DOHH2 (cell line): Measurements from ENCODE around the gene UBTD2.
A peak's percentile ranks its signal among the peaks of the same experiment; 100 is the strongest.

ENCODE experiments used
- H3F3A ChIP-seq: fragments of 200-600 bp; sonication (generic), shearing (Covaris generic); 2 replicates; pipeline ENCODE4 v1.6.0; 2016; ENCODE audit warnings: antibody characterized with exemption, mild to moderate bottlenecking; ENCODE audit not compliant: control insufficient read depth, insufficient read depth
- H3K27ac ChIP-seq: fragments of 200-600 bp; sonication (generic); 2 replicates; pipeline ENCODE4 v1.5.1; 2014; ENCODE audit warnings: low read depth, mild to moderate bottlenecking, low read length, moderate library complexity
- H3K27me3 ChIP-seq: fragments of 200-600 bp; sonication (generic); 2 replicates; pipeline ENCODE4 v1.6.1; 2014; ENCODE audit warnings: mild to moderate bottlenecking, low read length, mixed read lengths; ENCODE audit not compliant: control insufficient read depth
- H3K36me3 ChIP-seq: fragments of 200-600 bp; sonication (generic); 2 replicates; pipeline ENCODE4 v1.6.1; 2014; ENCODE audit warnings: mild to moderate bottlenecking, low read length, moderate library complexity, mixed read lengths; ENCODE audit not compliant: control insufficient read depth
- H3K4me1 ChIP-seq: fragments of 200-600 bp; sonication (generic); 2 replicates; pipeline ENCODE4 v1.6.1; 2014; ENCODE audit warnings: mild to moderate bottlenecking, low read length, mixed read lengths; ENCODE audit not compliant: control insufficient read depth
- H3K4me2 ChIP-seq: fragments of 200-600 bp; sonication (generic); 2 replicates; pipeline ENCODE4 v1.6.0; 2014; ENCODE audit warnings: mild to moderate bottlenecking, low read length, moderate library complexity
- H3K4me3 ChIP-seq: fragments of 200-600 bp; sonication (generic); 2 replicates; pipeline ENCODE4 v1.5.1; 2014; ENCODE audit warnings: mild to moderate bottlenecking, low read length, mixed read lengths
- H3K79me2 ChIP-seq: fragments of 200-600 bp; sonication (generic); 2 replicates; pipeline ENCODE4 v1.6.1; 2014; ENCODE audit warnings: mild to moderate bottlenecking, low read length, mixed read lengths; ENCODE audit not compliant: control insufficient read depth
- H3K9me2 ChIP-seq: fragments of 200-600 bp; sonication (generic); replicated peaks from 2 replicates; pipeline ENCODE4 v1.6.1; 2014; ENCODE audit warnings: mild to moderate bottlenecking, low read length, mixed read lengths; ENCODE audit not compliant: control insufficient read depth
- H3K9me3 ChIP-seq: fragments of 200-600 bp; sonication (generic); 2 replicates; pipeline ENCODE4 v1.6.1; 2014; ENCODE audit warnings: antibody characterized with exemption, low read length, mixed read lengths; ENCODE audit not compliant: control insufficient read depth, insufficient read depth
- H4K20me1 ChIP-seq: fragments of 200-600 bp; sonication (generic); 2 replicates; pipeline ENCODE4 v1.6.0; 2014; ENCODE audit warnings: low read depth, mild to moderate bottlenecking, antibody characterized with exemption, low read length, moderate library complexity; ENCODE audit not compliant: control insufficient read depth, insufficient read depth
- EZH2phosphoT487 ChIP-seq: fragments of 200-600 bp; sonication (generic); IDR thresholded peaks from 2 replicates; pipeline ENCODE4 v1.6.1; 2017; ENCODE audit warnings: borderline replicate concordance, mild to moderate bottlenecking, antibody characterized with exemption, low read length, moderate library complexity, mixed read lengths
- TF ChIP-seq, protein P1 (sequence below): fragments of 200-600 bp; sonication (generic); IDR thresholded peaks from one replicate; pipeline ENCODE4 v1.5.1; 2014; ENCODE audit warnings: antibody characterized with exemption, mild to moderate bottlenecking, low read depth, low read length; ENCODE audit not compliant: poor library complexity, severe bottlenecking

Gene UBTD2

DNA sequence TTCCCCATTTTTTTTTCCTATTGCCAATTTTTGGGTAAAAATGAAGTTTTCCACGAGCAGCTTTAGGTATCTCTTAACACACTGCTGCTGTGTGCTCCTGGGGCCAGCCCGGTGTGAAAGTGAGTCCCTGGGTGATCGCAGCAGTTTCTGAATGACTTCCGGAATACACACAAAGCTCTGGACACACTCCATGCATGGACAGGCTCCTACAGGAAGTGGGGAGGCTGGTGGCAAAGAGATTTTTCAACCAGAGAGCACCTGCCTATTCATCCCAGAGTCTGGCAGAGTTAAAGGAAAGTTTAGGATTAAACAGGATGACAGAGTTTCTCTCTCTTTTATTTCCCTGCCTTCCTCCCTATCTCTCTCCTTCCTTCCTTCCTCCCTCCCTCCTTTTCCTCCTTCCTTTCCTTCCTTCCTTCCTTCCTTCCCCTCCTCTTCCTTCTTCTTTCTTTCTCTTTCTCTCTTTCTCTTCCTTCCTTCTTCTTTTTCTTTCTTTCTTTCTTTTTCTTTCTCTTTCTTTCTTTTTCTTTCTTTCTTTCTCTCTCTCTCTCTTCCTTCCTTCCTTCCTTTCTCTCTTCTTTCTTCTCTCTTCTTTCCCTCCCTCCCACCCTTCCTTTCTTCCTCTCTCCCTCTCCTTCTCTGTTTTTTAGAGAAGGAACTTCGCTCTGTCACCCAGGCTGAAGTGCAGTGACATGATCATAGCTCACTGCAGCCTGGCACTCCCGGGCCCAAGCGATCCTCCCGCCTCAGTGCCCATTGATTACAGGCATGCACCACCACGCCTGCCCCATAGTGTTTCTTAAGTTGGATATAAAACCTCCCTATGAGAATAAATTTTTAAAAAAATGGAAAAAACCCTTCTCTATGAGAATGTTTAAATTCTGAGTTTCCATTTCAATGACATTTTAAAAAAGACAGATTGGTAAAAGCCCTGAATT, 38.7 kb upstream of the UBTD2 start:
- no peak for TF ChIP-seq EZH2phosphoT487
- TF ChIP-seq, protein P1, sequence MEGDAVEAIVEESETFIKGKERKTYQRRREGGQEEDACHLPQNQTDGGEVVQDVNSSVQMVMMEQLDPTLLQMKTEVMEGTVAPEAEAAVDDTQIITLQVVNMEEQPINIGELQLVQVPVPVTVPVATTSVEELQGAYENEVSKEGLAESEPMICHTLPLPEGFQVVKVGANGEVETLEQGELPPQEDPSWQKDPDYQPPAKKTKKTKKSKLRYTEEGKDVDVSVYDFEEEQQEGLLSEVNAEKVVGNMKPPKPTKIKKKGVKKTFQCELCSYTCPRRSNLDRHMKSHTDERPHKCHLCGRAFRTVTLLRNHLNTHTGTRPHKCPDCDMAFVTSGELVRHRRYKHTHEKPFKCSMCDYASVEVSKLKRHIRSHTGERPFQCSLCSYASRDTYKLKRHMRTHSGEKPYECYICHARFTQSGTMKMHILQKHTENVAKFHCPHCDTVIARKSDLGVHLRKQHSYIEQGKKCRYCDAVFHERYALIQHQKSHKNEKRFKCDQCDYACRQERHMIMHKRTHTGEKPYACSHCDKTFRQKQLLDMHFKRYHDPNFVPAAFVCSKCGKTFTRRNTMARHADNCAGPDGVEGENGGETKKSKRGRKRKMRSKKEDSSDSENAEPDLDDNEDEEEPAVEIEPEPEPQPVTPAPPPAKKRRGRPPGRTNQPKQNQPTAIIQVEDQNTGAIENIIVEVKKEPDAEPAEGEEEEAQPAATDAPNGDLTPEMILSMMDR: no peak
- Histone ChIP-seq H3K4me2 (peak overlapping the region; percentile 60), H3K36me3 (no peaks in the 10 kb centered on the region), H3F3A (peaks cover 9% of the 10 kb centered on the region), H3K27me3 (no peaks in the 10 kb centered on the region), H3K9me2 (no peaks in the 10 kb centered on the region), H4K20me1 (no peaks in the 10 kb centered on the region), H3K79me2 (no peaks in the 10 kb centered on the region), H3K9me3 (no peaks in the 10 kb centered on the region), H3K27ac (peak overlapping the region; percentile 85), H3K4me1 (peaks cover 35% of the 10 kb centered on the region), H3K4me3 (peak overlapping the region; percentile 15)

DNA sequence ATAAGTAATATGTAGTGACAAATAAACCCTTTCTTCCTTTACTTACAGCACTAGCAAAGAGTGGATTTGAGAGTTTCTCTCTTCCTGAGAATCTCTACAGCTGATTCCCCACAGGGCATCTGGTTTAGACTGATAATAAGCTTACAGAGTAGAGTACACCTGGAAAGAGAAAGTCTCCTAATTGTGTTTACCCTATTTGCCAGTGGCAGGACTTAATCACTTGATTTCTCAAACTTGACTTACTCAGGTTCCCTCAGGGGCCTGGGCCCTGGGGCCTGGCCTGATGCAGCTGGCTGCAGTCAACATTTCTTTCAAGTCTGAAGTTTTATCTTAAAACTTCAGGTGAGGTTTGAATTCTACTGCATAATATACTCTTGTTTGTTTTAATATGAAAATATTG, 38.0 kb upstream of the UBTD2 start:
- peak overlapping the region; percentile 60 for H3K4me2 ChIP-seq

DNA sequence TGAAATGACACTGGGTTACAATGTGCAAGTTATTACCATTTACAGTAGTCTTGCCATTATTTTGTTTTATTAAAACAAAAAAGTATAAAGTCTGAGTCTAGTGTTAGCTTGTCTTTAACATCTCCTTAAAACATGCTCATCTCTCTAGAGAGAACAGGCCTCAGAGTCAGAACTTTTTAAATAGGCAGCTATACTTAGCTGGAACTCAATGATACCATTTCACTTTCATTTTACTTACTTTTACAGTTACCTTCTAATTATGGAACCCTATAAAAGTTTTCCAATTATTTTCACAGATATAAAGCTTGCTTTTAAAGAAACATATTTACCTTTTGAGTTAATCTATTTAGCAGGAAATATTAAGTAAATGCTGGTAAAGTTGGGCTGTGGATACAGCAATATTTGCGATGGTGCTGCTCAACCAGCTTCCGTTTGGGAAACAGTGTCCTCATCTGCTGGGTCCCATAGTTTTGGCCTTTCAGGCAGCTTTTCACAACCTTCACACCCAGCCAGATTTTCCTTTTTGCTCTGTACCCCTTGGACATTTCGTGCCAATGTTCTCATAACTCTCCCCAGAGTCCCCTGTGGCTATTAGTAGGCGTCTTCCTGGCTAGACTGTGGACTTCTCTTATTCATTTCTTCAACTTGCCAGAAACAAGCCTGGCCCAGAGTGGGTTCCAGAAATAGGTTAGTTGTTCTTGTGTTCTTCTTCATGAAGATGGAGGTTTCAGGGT, 36.3 kb upstream of the UBTD2 start:
- no peak overlapping the region for H3K4me3 ChIP-seq
- peaks cover 45% of the 10 kb centered on the region for H3K4me1 ChIP-seq
- H4K20me1 ChIP-seq: no peaks in the 10 kb centered on the region
- H3K27ac ChIP-seq: peak overlapping the region; percentile 85
- no peaks in the 10 kb centered on the region for H3K36me3 ChIP-seq
- peaks cover 9% of the 10 kb centered on the region for H3F3A ChIP-seq
- H3K9me3 ChIP-seq: no peaks in the 10 kb centered on the region
- H3K79me2 ChIP-seq: no peaks in the 10 kb centered on the region
- H3K4me2 ChIP-seq: no peak overlapping the region
- H3K27me3 ChIP-seq: peaks cover 4% of the 10 kb centered on the region; the same call in 1 of the 2 replicates
- H3K9me2 ChIP-seq: no peaks in the 10 kb centered on the region
- TF ChIP-seq, protein P1: no peak
- TF ChIP-seq EZH2phosphoT487: no peak

More for the DNA sequence above, 38.0 kb upstream of the UBTD2 start:
- Histone ChIP-seq H4K20me1 (no peaks in the 10 kb centered on the region), H3K4me1 (peaks cover 35% of the 10 kb centered on the region), H3K27ac (peak overlapping the region; percentile 85), H3F3A (peaks cover 9% of the 10 kb centered on the region), H3K79me2 (no peaks in the 10 kb centered on the region), H3K9me3 (no peaks in the 10 kb centered on the region), H3K4me3 (peak overlapping the region; percentile 15), H3K9me2 (no peaks in the 10 kb centered on the region), H3K27me3 (no peaks in the 10 kb centered on the region), H3K36me3 (no peaks in the 10 kb centered on the region)
- TF ChIP-seq EZH2phosphoT487: no peak
- TF ChIP-seq, protein P1: no peak
